H1 (cell line): Measurements from ENCODE around the gene RHBDD1. TPM values are rescaled to one million over a fixed set of nuclear protein-coding genes. Genes with fewer than 3 reads are reported as not detected.

Experiments
- CTCF ChIA-PET: fragments of 300-600 bp; sonication (Branson Sonifier 250); formaldehyde crosslinking; loops from one replicate; lab custom pipeline; 2021; ENCODE audit not compliant: partially characterized antibody; lab: Charles Lee
- POLR2A ChIA-PET: fragments of 300-600 bp; sonication (Branson Sonifier 250); formaldehyde crosslinking; loops from one replicate; lab custom pipeline; 2021; ENCODE audit warnings: inconsistent platforms; ENCODE audit not compliant: partially characterized antibody; lab: Charles Lee
- DNase-seq, 2 experiments: peaks; one replicate each; pipeline versions ENCODE4 v3.0.0 to v3.0.0-alpha.2; 2010 to 2022; ENCODE audit warnings: low spot score in 2 of 2, low read depth in 1 of 2, mixed read lengths in 1 of 2
- FAIRE-seq: peaks from 2 replicates; lab custom pipeline; 2011; peaks lifted over from hg19 to GRCh38; lab: Jason Lieb, UNC
- H2AFZ ChIP-seq: 2 replicates; pipeline ENCODE4 v1.8.1; 2012; ENCODE audit warnings: low read length, inconsistent platforms
- H2AK5ac ChIP-seq: 2 replicates; pipeline ENCODE4 v1.6.1; 2013; ENCODE audit warnings: low read depth, low read length
- H2BK120ac ChIP-seq: replicated peaks from 2 replicates; pipeline ENCODE3; 2013; ENCODE audit warnings: low read depth, low read length, inconsistent platforms
- H2BK12ac ChIP-seq: 2 replicates; pipeline ENCODE4 v1.6.1; 2013; ENCODE audit warnings: low read depth, low read length
- H2BK15ac ChIP-seq: 2 replicates; pipeline ENCODE4 v1.6.1; 2013; ENCODE audit warnings: low read length
- H2BK20ac ChIP-seq: 2 replicates; pipeline ENCODE4 v1.6.1; 2013; ENCODE audit warnings: low read length
- H2BK5ac ChIP-seq: 2 replicates; pipeline ENCODE4 v1.6.1; 2013; ENCODE audit warnings: low read depth, low read length
- H3K14ac ChIP-seq: 2 replicates; pipeline ENCODE4 v1.6.1; 2013; ENCODE audit warnings: inconsistent platforms; ENCODE audit not compliant: insufficient read length
- H3K18ac ChIP-seq: 2 replicates; pipeline ENCODE4 v1.6.1; 2013; ENCODE audit warnings: low read length; ENCODE audit errors: extremely low read depth
- H3K23ac ChIP-seq: 2 replicates; pipeline ENCODE4 v1.6.1; 2013; ENCODE audit warnings: inconsistent platforms; ENCODE audit not compliant: insufficient read length
- H3K23me2 ChIP-seq: 2 replicates; pipeline ENCODE4 v1.6.1; 2013; ENCODE audit warnings: low read depth, low read length
- H3K27ac ChIP-seq: 2 replicates; pipeline ENCODE4 v1.6.1; 2011; ENCODE audit warnings: low read depth, low read length, inconsistent platforms
- H3K27me3 ChIP-seq, 4 experiments: replicated peaks in 1 of 4; 1 replicate in 1 of 4; 2 replicates in 3 of 4; pipeline versions ENCODE4 v1.6.1 to v1.8.1; 2011 to 2013; ENCODE audit warnings: low read length in 3 of 4, mild to moderate bottlenecking in 3 of 4, inconsistent platforms in 2 of 4, mixed read lengths in 2 of 4, moderate library complexity in 1 of 4; ENCODE audit not compliant: control insufficient read depth in 3 of 4, insufficient read depth in 3 of 4; ENCODE audit errors: extremely low read depth in 1 of 4
- H3K36me3 ChIP-seq, 4 experiments: 2 replicates each; pipeline versions ENCODE4 v1.6.1 to v1.8.1; 2011 to 2013; ENCODE audit warnings: mild to moderate bottlenecking in 4 of 4, low read length in 3 of 4, moderate library complexity in 2 of 4, control low read depth in 1 of 4, inconsistent platforms in 1 of 4; ENCODE audit not compliant: insufficient read depth in 4 of 4, control insufficient read depth in 2 of 4
- H3K4ac ChIP-seq: replicated peaks from 2 replicates; pipeline ENCODE3; 2013; ENCODE audit warnings: low read length, low read depth, mixed read lengths, inconsistent platforms; ENCODE audit not compliant: insufficient read length
- H3K4me1 ChIP-seq, 4 experiments: replicated peaks in 1 of 4; 1 replicate in 1 of 4; 2 replicates in 3 of 4; pipeline versions ENCODE4 v1.6.1 to v1.8.1; 2011 to 2013; ENCODE audit warnings: low read length in 3 of 4, inconsistent platforms in 2 of 4, mixed read lengths in 1 of 4; ENCODE audit not compliant: insufficient read depth in 4 of 4, control insufficient read depth in 3 of 4
- H3K4me2 ChIP-seq, 2 experiments: 2 replicates each; pipeline versions ENCODE4 v1.6.1 to v1.8.1; 2011 to 2013; ENCODE audit warnings: low read depth in 2 of 2, low read length in 2 of 2, control low read depth in 1 of 2, inconsistent platforms in 1 of 2, mild to moderate bottlenecking in 1 of 2; ENCODE audit not compliant: insufficient read depth in 1 of 2
- H3K4me3 ChIP-seq, 4 experiments: fragments of 200-600, 300-600 bp in 1 of 4; sonication (generic), shearing (Covaris generic), sonication (Bioruptor Twin) in 1 of 4; 2 replicates each; pipeline versions ENCODE4 v1.5.1 to v1.8.1; 2011 to 2016; ENCODE audit warnings: low read length in 4 of 4, low read depth in 3 of 4, control low read depth in 2 of 4, inconsistent platforms in 2 of 4, mild to moderate bottlenecking in 2 of 4, mixed read lengths in 1 of 4, moderate library complexity in 1 of 4; ENCODE audit not compliant: insufficient read depth in 2 of 4; ENCODE audit errors: extremely low read depth in 1 of 4
- H3K56ac ChIP-seq: replicated peaks from 2 replicates; pipeline ENCODE3; 2013; ENCODE audit warnings: low read depth, mild to moderate bottlenecking, mixed read lengths, low read length, inconsistent platforms; ENCODE audit not compliant: insufficient read length
- H3K79me1 ChIP-seq: 2 replicates; pipeline ENCODE4 v1.6.1; 2013; ENCODE audit warnings: low read depth, low read length, control low read depth
- H3K79me2 ChIP-seq, 2 experiments: 2 replicates each; pipeline versions ENCODE4 v1.6.1 to v1.8.1; 2012 to 2013; ENCODE audit warnings: low read length in 2 of 2, mild to moderate bottlenecking in 2 of 2, inconsistent platforms in 1 of 2; ENCODE audit not compliant: insufficient read depth in 2 of 2, control insufficient read depth in 1 of 2
- H3K9ac ChIP-seq, 4 experiments: replicated peaks in 1 of 4; 1 replicate in 1 of 4; 2 replicates in 3 of 4; pipeline versions ENCODE4 v1.6.1 to v1.8.1; 2011 to 2013; ENCODE audit warnings: low read depth in 3 of 4, low read length in 3 of 4, control low read depth in 2 of 4, mild to moderate bottlenecking in 2 of 4, moderate library complexity in 2 of 4, inconsistent platforms in 1 of 4; ENCODE audit errors: extremely low read depth in 1 of 4
- H3K9me3 ChIP-seq, 2 experiments: 2 replicates each; pipeline versions ENCODE4 v1.6.1 to v1.8.1; 2012 to 2013; ENCODE audit warnings: mild to moderate bottlenecking in 2 of 2, moderate library complexity in 2 of 2, control low read depth in 1 of 2, inconsistent platforms in 1 of 2, low read depth in 1 of 2, low read length in 1 of 2, mixed read lengths in 1 of 2; ENCODE audit not compliant: insufficient read depth in 2 of 2
- H4K20me1 ChIP-seq, 2 experiments: replicated peaks in 1 of 2; 2 replicates each; pipeline versions ENCODE3 to v1.8.1; 2011 to 2013; ENCODE audit warnings: inconsistent platforms in 2 of 2, low read length in 2 of 2, mild to moderate bottlenecking in 1 of 2; ENCODE audit not compliant: insufficient read depth in 2 of 2, control insufficient read depth in 1 of 2
- H4K5ac ChIP-seq: 2 replicates; pipeline ENCODE4 v1.6.1; 2013; ENCODE audit warnings: low read length, low read depth, mixed read lengths, inconsistent platforms; ENCODE audit not compliant: insufficient read length
- H4K8ac ChIP-seq: 2 replicates; pipeline ENCODE4 v1.8.0; 2013; ENCODE audit warnings: mild to moderate bottlenecking, moderate library complexity, low read length, inconsistent platforms; ENCODE audit not compliant: insufficient read depth; ENCODE audit errors: extremely low read depth
- H4K91ac ChIP-seq: replicated peaks from 2 replicates; pipeline ENCODE3; 2013; ENCODE audit warnings: low read length, mixed read lengths, inconsistent platforms; ENCODE audit not compliant: insufficient read length
- FOSL1 ChIP-seq: IDR thresholded peaks from 2 replicates; pipeline ENCODE4 v1.6.1; 2011; ENCODE audit warnings: mild to moderate bottlenecking, low read depth, low read length, moderate library complexity; ENCODE audit not compliant: insufficient read depth
- TAF7 ChIP-seq: optimal IDR thresholded peaks from 2 replicates; pipeline ENCODE3; 2011; ENCODE audit warnings: low read depth, mild to moderate bottlenecking, inconsistent platforms, low read length, moderate library complexity, borderline replicate concordance
- TBP ChIP-seq: IDR thresholded peaks from 2 replicates; pipeline ENCODE4 v1.6.1; 2011; ENCODE audit warnings: low read depth, low read length, improper control_type of control experiment
- WGBS, 2 experiments: shearing (Covaris generic) in 1 of 2; methylation state at CpG; one replicate each; pipeline versions ENCODE4 v1.1.6 to v1.1.7; 2013 to 2015; ENCODE audit warnings: low lambda C conversion rate in 2 of 2, mixed read lengths in 2 of 2, inconsistent platforms in 1 of 2, low coverage in 1 of 2, missing lambda C conversion rate in 1 of 2; ENCODE audit not compliant: insufficient replicate concordance in 2 of 2, insufficient coverage in 1 of 2, insufficient read length in 1 of 2; ENCODE audit errors: extremely low coverage in 1 of 2, missing lambda C conversion rate in 1 of 2; 5-methylcytosine and 5-hydroxymethylcytosine counted together
- polyA plus RNA-seq, 7 experiments: library from polyadenylated mRNA; depleted of rRNA in 3 of 7; stranded (reverse) in 5 of 7; unstranded in 2 of 7; fragments of >200 nt in 5 of 7; fragments of 200-250 nt in 2 of 7; gene quantifications; 1 replicate in 5 of 7; 2 replicates in 1 of 7; 4 replicates in 1 of 7; pipeline versions ENCODE4 v1.2.1 to v1.2.3, GENCODE V29; 2011 to 2013; ENCODE audit warnings: missing spikeins in 2 of 7, mixed read lengths in 2 of 7
- total RNA-seq: library from RNA; stranded (reverse); fragmentation: NEBNext Ultra II Directional; extraction: Animal tissue kit (Norgen Biotek cat#: 25700); gene quantifications from 2 replicates; pipeline ENCODE4 v1.2.1, GENCODE V29; 2021

Gene RHBDD1
- total and polyA plus RNA-seq, 2 of the 8 experiments (the other 6 are each of a cell fraction or from before 2014, with no cell fraction given): 10.5 to 23.1 TPM

DNA sequence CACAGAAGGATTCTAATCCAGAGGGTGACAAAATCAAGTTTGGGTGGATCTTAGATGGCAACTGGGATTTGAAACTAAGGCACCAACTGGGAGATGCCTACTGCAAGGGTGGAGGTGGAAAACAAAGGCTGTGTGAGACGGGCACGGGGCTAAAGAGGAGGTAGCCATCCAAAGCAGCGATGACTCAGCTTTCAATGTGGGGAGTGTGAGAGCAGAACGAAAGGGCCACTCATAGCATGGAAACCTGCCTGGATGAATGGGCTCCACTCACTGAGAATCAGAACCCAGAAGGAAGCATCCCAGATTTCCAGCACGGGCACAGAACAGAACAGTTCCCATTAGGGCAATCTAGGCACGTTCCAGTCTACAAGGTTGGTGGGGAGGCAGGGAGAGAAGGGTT is 168.6 kb downstream of the RHBDD1 start:
- Histone ChIP-seq H3K18ac (no peak overlapping the region), H2BK15ac (no peak overlapping the region), H2BK5ac (no peak overlapping the region), H4K20me1 (no peaks in the 10 kb centered on the region), H3K27me3 (no peaks in the 10 kb centered on the region), H2BK12ac (no peak overlapping the region), H3K23ac (no peak overlapping the region), H2AK5ac (no peak overlapping the region), H3K4me2 (no peak overlapping the region), H3K79me1 (no peaks in the 10 kb centered on the region), H3K23me2 (no peaks in the 10 kb centered on the region), H3K9ac (no peak overlapping the region), H3K56ac (no peak overlapping the region), H3K4me1 (peaks cover 0 to 3% (median 0%) of the 10 kb centered on the region in 4 experiments; a peak in 2 of 7 replicates), H3K36me3 (no peaks in the 10 kb centered on the region; a peak in 2 of 8 replicates), H3K27ac (no peak overlapping the region), H4K8ac (no peak overlapping the region), H4K5ac (no peak overlapping the region), H3K4ac (no peak overlapping the region), H2AFZ (no peak overlapping the region), H3K79me2 (no peaks in the 10 kb centered on the region), H3K14ac (no peak overlapping the region), H3K4me3 (no peak overlapping the region), H3K9me3 (no peaks in the 10 kb centered on the region), H2BK20ac (no peak overlapping the region), H4K91ac (no peak overlapping the region), H2BK120ac (no peak overlapping the region)
- ChIA-PET CTCF (no interaction called here), POLR2A (no interaction called here)
- FAIRE-seq: no peak
- DNase-seq: no peak
- WGBS, 2 experiments: 94% methylated on average over 6 of the region's 6 CpGs; no CpG with 5 or more reads in 1 of the 2 experiments
- TF ChIP-seq TAF7 (no peak), TBP (no peak), FOSL1 (no peak)
